Measurements from ENCODE around the gene GPD2. TPM values are rescaled to one million over a fixed set of nuclear protein-coding genes. Genes with fewer than 3 reads are reported as not detected.

Gene GPD2
- total and polyA plus RNA-seq, 10 of the 15 experiments (the other 5 are each of a cell fraction or from before 2014, with no cell fraction given): 10.0 to 73.5 (median 43.4) TPM

- H3K4me1 ChIP-seq (ENCODE audit: control insufficient read depth, insufficient read depth, low read length): no peaks in the 10 kb centered on the region
- H2AFZ ChIP-seq (ENCODE audit: control insufficient read depth, low read depth, low read length): no peak overlapping the region
- H3K27me3 ChIP-seq (replicated peaks in 1 of 2; ENCODE audit: control insufficient read depth in 2 of 2, insufficient read depth in 2 of 2, low read length in 1 of 2): no peaks in the 10 kb centered on the region
- ChIA-PET POLR2A (no interaction called here), SMC1A (ENCODE audit: uncharacterized antibody, unreplicated experiment) (interaction anchor here (1.1 kb wide), 2 partner anchors 14 to 149 kb away, joined by 3 read pairs; no protein-coding TSS in a partner anchor), CTCF (interaction anchor here (0.7 to 1.4 kb wide), 3 partner anchors 13 to 355 kb away, joined by 4 to 6 read pairs (median 5); no protein-coding TSS in a partner anchor), RAD21 (ENCODE audit: unreplicated experiment) (interaction anchor here (0.5 to 1.4 kb wide), 2 partner anchors 24 to 45 kb away, joined by 3 to 4 read pairs; no protein-coding TSS in a partner anchor)
- in situ Hi-C loops (cut with MboI) (no loop called here), intact Hi-C loops (cut with micrococcal nuclease; ENCODE audit: unreplicated experiment) (no loop called here)
- H3K79me2 ChIP-seq (ENCODE audit: control insufficient read depth, insufficient read depth, low read length): no peaks in the 10 kb centered on the region
- no peak overlapping the region for H3K4me2 ChIP-seq (ENCODE audit: control insufficient read depth, insufficient read depth)
- H3K27ac ChIP-seq (ENCODE audit: control insufficient read depth, insufficient read depth): no peak overlapping the region
- ATAC-seq: no peak
- H3K36me3 ChIP-seq (ENCODE audit: control insufficient read depth in 2 of 2, insufficient read depth in 2 of 2, low read length in 1 of 2): no peaks in the 10 kb centered on the region
- no peaks in the 10 kb centered on the region; the same call in 2 of the 3 replicates for H3K9me3 ChIP-seq (replicated peaks; ENCODE audit: control insufficient read depth, insufficient read depth, low read length)
- TF ChIP-seq DPF2 (IDR thresholded peaks at IDR 0.05) (no peak), NFYB (IDR thresholded peaks at IDR 0.05; ENCODE audit: insufficient read depth, low read depth, low read length) (no peak), HDAC6 (IDR thresholded peaks at IDR 0.05; ENCODE audit: unreplicated experiment) (no peak), KLF5 (IDR thresholded peaks at IDR 0.05; ENCODE audit: partially characterized antibody) (no peak), KDM1A (IDR thresholded peaks at IDR 0.05; ENCODE audit: borderline replicate concordance) (no peak), ETV6 (conservative IDR thresholded peaks at IDR 0.05 in 1 of 2, IDR thresholded peaks at IDR 0.05 in 1 of 2; ENCODE audit: borderline replicate concordance in 1 of 2, low read depth in 1 of 2) (no peak), BRCA1 (IDR thresholded peaks at IDR 0.05; ENCODE audit: low read depth, low read length) (no peak), NR2C1 (IDR thresholded peaks at IDR 0.05) (no peak), NFXL1 (IDR thresholded peaks at IDR 0.05; ENCODE audit: borderline replicate concordance) (no peak), ASH2L (IDR thresholded peaks at IDR 0.05; ENCODE audit: borderline replicate concordance, low read depth) (no peak), CBFB (IDR thresholded peaks at IDR 0.05; ENCODE audit: low read depth) (no peak)
- H3K9ac ChIP-seq (ENCODE audit: control insufficient read depth, insufficient read depth, low read length): no peak overlapping the region
- H3K4me3 ChIP-seq: no peak overlapping the region
- 79% methylated on average over 8 of the region's 8 CpGs for WGBS (ENCODE audit: insufficient coverage, insufficient replicate concordance, low lambda C conversion rate, missing lambda C conversion rate)
- H4K20me1 ChIP-seq (ENCODE audit: control insufficient read depth, insufficient read depth): no peaks in the 10 kb centered on the region
- FAIRE-seq: no peak
- no TSS peak for BruUV-seq (replicated peaks)
- DNase-seq (ENCODE audit: low read depth, low spot score): no peak
Measured at GRCh38 chr2:156423674-156424282, 12.4 kb upstream of the GPD2 start.

Measured in GM12878 (cell line).